ENCODE results near the gene RPS6KA5.

Gene RPS6KA5

DNA sequence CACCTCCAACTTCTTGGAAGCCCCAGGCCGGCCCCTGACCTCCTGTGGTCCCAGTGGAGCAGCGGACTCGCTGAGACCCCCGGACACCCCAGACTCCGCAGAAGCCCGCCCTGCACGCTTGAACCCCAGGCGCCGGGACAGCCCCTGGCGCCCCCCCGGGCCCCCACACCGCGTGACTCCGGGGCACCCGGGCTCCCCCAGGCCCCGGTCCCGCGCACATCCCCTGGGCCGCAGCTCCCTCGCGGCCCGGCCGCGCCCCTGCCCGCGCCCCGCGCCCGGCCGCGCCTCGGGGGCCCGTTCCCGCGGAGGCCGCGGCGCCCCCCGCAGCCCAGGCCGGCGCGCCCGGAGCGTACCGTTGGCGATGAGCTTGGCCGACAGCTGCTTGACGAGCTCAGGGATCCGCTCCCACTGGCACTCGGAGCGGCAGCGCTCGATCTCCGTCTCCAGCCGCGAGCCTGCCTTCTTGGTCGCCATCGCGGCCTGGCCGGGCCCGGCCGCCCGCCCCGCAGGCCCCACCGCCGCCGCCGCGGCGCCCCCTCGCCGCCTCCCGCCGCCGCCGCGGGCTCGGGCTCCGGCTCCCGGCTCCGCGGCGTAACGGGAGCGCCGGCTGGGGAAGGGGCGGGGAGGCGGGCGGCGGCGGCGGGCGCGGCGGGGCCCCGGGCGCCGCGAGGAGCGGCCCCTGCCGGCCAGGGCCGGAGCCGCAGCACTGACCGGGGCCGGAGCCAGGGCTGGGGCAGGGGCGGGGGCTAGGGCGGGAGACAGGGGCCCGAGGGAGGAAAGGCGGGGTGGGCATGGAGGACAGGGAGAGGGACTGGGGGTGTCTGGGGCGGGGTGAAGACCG lies 244.4 kb downstream of the RPS6KA5 start, which contains the start of gene TTC7B:
Gene TTC7B, minus strand, starts transcription at position 609 of the 841 bp plus-strand sequence. Its CDS starts 135 bp downstream, at position 474.
- ChIA-PET POLR2A (no interaction called here), CTCF (interaction anchor here (0.8 to 1.5 kb wide), 6 partner anchors 10 to 697 kb away, joined by 3 to 4 read pairs (median 3); no protein-coding TSS in a partner anchor)
- TF ChIP-seq, protein P1, sequence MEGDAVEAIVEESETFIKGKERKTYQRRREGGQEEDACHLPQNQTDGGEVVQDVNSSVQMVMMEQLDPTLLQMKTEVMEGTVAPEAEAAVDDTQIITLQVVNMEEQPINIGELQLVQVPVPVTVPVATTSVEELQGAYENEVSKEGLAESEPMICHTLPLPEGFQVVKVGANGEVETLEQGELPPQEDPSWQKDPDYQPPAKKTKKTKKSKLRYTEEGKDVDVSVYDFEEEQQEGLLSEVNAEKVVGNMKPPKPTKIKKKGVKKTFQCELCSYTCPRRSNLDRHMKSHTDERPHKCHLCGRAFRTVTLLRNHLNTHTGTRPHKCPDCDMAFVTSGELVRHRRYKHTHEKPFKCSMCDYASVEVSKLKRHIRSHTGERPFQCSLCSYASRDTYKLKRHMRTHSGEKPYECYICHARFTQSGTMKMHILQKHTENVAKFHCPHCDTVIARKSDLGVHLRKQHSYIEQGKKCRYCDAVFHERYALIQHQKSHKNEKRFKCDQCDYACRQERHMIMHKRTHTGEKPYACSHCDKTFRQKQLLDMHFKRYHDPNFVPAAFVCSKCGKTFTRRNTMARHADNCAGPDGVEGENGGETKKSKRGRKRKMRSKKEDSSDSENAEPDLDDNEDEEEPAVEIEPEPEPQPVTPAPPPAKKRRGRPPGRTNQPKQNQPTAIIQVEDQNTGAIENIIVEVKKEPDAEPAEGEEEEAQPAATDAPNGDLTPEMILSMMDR (IDR thresholded peaks at IDR 0.05; ENCODE audit: control extremely low read depth, extremely low read depth, low read depth, missing control alignments), result peak; percentile 62
- DNase-seq (ENCODE audit: extremely low spot score), result peak; percentile 84

DNA sequence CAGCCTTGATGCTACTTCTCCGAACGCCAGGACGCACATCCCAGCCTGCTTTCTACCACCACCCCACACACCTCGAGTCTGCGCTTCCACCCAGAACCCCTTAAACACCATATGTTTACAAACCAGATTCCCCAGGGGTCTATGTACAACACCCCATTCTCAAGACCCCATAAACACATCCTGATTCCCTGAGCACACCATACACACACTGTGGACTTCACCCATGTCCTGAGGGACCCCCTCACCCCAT lies 244.9 kb downstream of the RPS6KA5 start:
- CTCF ChIA-PET, result interaction anchor here (0.8 to 1.5 kb wide), 4 partner anchors 47 to 697 kb away, joined by 3 to 4 read pairs (median 3); no protein-coding TSS in a partner anchor
- TF ChIP-seq, protein P1 (IDR thresholded peaks at IDR 0.05; ENCODE audit: control extremely low read depth, extremely low read depth, low read depth, missing control alignments), result no peak
- POLR2A ChIA-PET, result no interaction called here
- DNase-seq (ENCODE audit: extremely low spot score), result no peak

DNA sequence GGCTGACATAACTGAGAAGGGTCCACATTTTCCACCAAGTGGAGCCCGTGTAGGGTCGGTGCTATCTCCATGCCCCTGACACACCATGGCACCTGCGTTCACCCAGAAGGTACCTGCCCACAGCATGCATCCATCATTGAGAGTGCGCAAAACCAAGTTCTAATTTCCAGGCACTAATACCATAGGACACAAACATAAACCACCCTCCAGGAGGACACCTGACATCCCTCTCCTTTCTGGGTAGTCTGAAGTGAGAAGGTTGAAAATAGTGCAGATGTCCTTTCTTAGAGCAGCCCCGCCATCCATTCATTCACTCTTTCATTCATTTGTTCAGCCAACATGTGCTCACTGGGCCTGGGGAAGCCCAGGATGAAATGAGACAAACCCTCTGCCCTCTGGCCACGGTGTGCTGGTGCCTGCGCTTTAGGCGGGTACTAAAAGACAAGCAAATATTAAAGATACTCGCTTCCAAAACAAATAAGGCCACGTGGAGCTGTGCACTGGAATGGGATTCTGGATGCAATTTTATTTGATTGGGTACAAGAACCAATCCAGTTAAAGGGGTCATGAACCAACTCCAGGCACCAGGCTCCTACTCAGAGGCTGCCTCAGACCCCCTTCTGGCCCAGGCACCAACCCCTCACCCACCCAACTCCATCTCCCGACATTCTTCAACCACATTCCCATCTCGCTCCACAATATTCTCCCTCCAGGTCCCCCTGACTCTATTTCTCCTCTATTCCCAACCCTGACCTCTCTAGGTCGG lies 245.5 kb downstream of the RPS6KA5 start:
- POLR2A ChIA-PET, result no interaction called here

DNA sequence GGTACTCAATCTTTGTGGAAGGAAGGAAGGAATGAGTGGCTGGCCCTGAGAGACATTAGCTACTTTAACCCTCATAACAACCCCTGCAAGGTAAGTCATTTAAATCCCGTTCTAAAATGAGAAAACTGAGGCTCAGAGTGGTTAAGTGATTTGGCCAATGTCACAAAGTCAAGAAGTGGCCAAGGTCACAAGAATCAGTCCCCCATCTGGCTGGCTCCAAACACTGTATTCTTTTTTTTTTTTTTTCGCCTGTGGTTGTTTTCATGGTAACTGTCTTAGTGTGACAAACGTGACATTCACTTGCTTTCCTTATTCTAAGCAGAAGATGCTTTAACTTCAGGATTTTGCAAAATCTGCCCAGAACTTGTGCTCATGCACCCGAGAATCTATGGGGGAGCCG lies 247.0 kb downstream of the RPS6KA5 start:
- ChIA-PET POLR2A (no interaction called here), CTCF (interaction anchor here (1.1 kb wide), 2 partner anchors 18 to 116 kb away, joined by 3 to 4 read pairs; no protein-coding TSS in a partner anchor)
- DNase-seq (ENCODE audit: extremely low spot score), result no peak

More for the DNA sequence above, 245.5 kb downstream of the RPS6KA5 start:
- no peak for DNase-seq (ENCODE audit: extremely low spot score)
- TF ChIP-seq, protein P1 (IDR thresholded peaks at IDR 0.05; ENCODE audit: control extremely low read depth, extremely low read depth, low read depth, missing control alignments), result no peak
- CTCF ChIA-PET, result interaction anchor here (0.8 to 1.5 kb wide), 3 partner anchors 20 to 696 kb away, joined by 3 to 4 read pairs (median 3); no protein-coding TSS in a partner anchor

DNA sequence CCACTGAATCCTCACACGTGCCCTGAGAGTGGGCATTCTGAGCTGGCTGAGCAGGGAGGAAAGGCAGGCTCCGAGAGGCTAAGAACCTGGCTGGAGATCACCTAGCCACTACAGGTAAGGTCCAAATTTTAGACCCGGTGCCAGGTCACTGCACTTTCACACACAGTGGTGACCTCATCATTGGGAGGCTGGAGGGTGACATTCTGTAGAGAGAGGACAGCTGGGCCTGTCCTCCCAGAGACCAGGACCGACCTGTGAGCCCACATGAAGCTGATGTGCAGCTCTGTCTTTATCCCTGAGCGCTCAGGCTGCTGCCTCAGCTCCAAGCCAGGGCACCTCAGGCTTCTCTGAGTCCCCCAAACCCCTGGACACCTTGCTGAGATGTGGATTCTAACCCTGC lies 248.3 kb downstream of the RPS6KA5 start:
- POLR2A ChIA-PET, result no interaction called here
- no peak for DNase-seq (ENCODE audit: extremely low spot score)
- TF ChIP-seq, protein P1 (IDR thresholded peaks at IDR 0.05; ENCODE audit: control extremely low read depth, extremely low read depth, low read depth, missing control alignments), result no peak
- CTCF ChIA-PET, result interaction anchor here (1.0 to 1.2 kb wide), 3 partner anchors 17 to 361 kb away, joined by 3 read pairs; no protein-coding TSS in a partner anchor

More for the DNA sequence above, 247.0 kb downstream of the RPS6KA5 start:
- TF ChIP-seq, protein P1 (IDR thresholded peaks at IDR 0.05; ENCODE audit: control extremely low read depth, extremely low read depth, low read depth, missing control alignments), result no peak

DNA sequence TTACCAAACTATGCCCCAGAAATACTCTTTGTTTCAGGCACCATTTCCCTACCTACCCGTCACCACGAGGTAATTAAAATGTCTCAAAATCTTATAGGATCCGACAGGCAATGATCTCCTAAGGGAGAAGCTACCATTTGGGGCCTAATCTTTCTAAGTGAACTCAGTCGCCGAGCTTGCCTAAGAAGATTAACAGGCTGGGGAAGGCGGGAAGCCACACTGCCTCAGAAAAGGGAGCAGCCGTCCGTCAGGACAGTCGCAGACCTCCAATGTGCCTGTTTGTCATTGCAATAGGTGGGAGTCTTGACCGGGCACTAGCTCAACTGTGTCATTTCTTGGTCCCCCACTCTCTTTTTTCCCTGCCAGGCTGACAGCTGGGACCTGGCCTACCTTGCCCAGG lies 248.8 kb downstream of the RPS6KA5 start:
- ChIA-PET POLR2A (no interaction called here), CTCF (interaction anchor here (1.0 to 1.2 kb wide), 2 partner anchors 17 to 361 kb away, joined by 3 read pairs; no protein-coding TSS in a partner anchor)
- TF ChIP-seq, protein P1 (IDR thresholded peaks at IDR 0.05; ENCODE audit: control extremely low read depth, extremely low read depth, low read depth, missing control alignments), result no peak
- DNase-seq (ENCODE audit: extremely low spot score), result no peak
